ENCODE measurements around the gene CBX5.

- TF ChIP-seq, protein P1, sequence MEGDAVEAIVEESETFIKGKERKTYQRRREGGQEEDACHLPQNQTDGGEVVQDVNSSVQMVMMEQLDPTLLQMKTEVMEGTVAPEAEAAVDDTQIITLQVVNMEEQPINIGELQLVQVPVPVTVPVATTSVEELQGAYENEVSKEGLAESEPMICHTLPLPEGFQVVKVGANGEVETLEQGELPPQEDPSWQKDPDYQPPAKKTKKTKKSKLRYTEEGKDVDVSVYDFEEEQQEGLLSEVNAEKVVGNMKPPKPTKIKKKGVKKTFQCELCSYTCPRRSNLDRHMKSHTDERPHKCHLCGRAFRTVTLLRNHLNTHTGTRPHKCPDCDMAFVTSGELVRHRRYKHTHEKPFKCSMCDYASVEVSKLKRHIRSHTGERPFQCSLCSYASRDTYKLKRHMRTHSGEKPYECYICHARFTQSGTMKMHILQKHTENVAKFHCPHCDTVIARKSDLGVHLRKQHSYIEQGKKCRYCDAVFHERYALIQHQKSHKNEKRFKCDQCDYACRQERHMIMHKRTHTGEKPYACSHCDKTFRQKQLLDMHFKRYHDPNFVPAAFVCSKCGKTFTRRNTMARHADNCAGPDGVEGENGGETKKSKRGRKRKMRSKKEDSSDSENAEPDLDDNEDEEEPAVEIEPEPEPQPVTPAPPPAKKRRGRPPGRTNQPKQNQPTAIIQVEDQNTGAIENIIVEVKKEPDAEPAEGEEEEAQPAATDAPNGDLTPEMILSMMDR (IDR thresholded peaks at IDR 0.05) = no peak
- TF ChIP-seq POLR2A (IDR thresholded peaks at IDR 0.05) = no peak
Measured at GRCh38 chr12:54303640-54304039, 23.7 kb upstream of the CBX5 start.

Data from body of pancreas (tissue), 4 donors.